Measurements from ENCODE around the gene ADCY1.

DNA sequence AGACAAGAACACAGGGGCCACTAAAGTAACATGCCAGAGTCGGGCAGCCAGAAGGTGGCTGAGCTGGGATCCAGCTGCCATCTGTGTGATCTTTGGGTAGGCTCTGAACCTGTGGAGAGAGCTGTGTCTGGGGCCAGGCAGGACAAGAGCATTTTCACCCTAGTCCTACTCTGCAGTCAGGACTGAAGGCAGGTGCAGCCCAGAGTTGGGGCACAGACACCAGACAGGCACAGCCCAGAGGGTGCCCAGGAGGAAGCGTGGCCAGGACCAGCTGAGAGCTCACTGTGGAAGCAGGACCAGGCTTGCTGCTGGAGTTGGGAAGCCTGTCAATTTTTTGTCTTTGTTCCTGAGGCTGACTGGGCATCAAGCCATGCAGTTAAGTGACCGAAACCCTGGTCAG is 113.6 kb downstream of the ADCY1 start:
- TF ChIP-seq, protein P1, sequence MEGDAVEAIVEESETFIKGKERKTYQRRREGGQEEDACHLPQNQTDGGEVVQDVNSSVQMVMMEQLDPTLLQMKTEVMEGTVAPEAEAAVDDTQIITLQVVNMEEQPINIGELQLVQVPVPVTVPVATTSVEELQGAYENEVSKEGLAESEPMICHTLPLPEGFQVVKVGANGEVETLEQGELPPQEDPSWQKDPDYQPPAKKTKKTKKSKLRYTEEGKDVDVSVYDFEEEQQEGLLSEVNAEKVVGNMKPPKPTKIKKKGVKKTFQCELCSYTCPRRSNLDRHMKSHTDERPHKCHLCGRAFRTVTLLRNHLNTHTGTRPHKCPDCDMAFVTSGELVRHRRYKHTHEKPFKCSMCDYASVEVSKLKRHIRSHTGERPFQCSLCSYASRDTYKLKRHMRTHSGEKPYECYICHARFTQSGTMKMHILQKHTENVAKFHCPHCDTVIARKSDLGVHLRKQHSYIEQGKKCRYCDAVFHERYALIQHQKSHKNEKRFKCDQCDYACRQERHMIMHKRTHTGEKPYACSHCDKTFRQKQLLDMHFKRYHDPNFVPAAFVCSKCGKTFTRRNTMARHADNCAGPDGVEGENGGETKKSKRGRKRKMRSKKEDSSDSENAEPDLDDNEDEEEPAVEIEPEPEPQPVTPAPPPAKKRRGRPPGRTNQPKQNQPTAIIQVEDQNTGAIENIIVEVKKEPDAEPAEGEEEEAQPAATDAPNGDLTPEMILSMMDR (conservative IDR thresholded peaks at IDR 0.05; ENCODE audit: low read depth, low read length) = no peak
- no peak for TF ChIP-seq EZH2 (IDR thresholded peaks at IDR 0.05; ENCODE audit: borderline replicate concordance, low read depth, low read length, poor library complexity, severe bottlenecking)

All from A673 (cell line).